H9 (cell line): ENCODE measurements around the gene CHIC1. TPM values are rescaled to one million over a fixed set of nuclear protein-coding genes. Genes with fewer than 3 reads are reported as not detected.
"Not testable (repeated sequence)": the region's sequence is repeated elsewhere in the genome, so short reads cannot be mapped to it uniquely, and the experiment has no call there.

Experiments used
- DNase-seq: peaks from one replicate; pipeline ENCODE4 v3.0.0-alpha.2; 2017
- H2AFZ ChIP-seq: one replicate; pipeline ENCODE4 v1.6.1; 2013; ENCODE audit warnings: mild to moderate bottlenecking, low read length, control low read depth, moderate library complexity
- H2AK5ac ChIP-seq: 2 replicates; pipeline ENCODE4 v1.6.1; 2013; ENCODE audit warnings: low read length, control low read depth, mixed read lengths; ENCODE audit not compliant: insufficient read length
- H2BK120ac ChIP-seq: one replicate; pipeline ENCODE4 v1.6.1; 2013; ENCODE audit warnings: low read depth, mild to moderate bottlenecking, low read length, control low read depth, inconsistent platforms; ENCODE audit not compliant: poor library complexity, severe bottlenecking
- H2BK12ac ChIP-seq: 2 replicates; pipeline ENCODE4 v1.6.1; 2013; ENCODE audit warnings: low read length, control low read depth, mixed read lengths, low read depth; ENCODE audit not compliant: insufficient read length
- H2BK15ac ChIP-seq: 2 replicates; pipeline ENCODE4 v1.6.1; 2013; ENCODE audit warnings: low read depth, low read length, control low read depth
- H2BK20ac ChIP-seq: one replicate; pipeline ENCODE4 v1.6.1; 2013; ENCODE audit warnings: low read depth, mild to moderate bottlenecking, low read length, control low read depth, inconsistent platforms; ENCODE audit not compliant: poor library complexity, severe bottlenecking
- H2BK5ac ChIP-seq: 2 replicates; pipeline ENCODE4 v1.6.1; 2013; ENCODE audit warnings: low read length, control low read depth, mixed read lengths; ENCODE audit not compliant: insufficient read length
- H3K14ac ChIP-seq: 2 replicates; pipeline ENCODE4 v1.6.1; 2013; ENCODE audit warnings: low read length, control low read depth; ENCODE audit not compliant: insufficient read depth
- H3K18ac ChIP-seq: 2 replicates; pipeline ENCODE4 v1.6.1; 2013; ENCODE audit warnings: low read depth, mild to moderate bottlenecking, mixed read lengths, low read length, control low read depth; ENCODE audit not compliant: insufficient read length
- H3K23ac ChIP-seq: 2 replicates; pipeline ENCODE4 v1.6.1; 2013; ENCODE audit warnings: low read length, control low read depth, mixed read lengths, low read depth; ENCODE audit not compliant: insufficient read length
- H3K23me2 ChIP-seq: 2 replicates; pipeline ENCODE4 v1.6.1; 2013; ENCODE audit warnings: low read depth, mild to moderate bottlenecking, mixed read lengths, low read length, control low read depth; ENCODE audit not compliant: insufficient read length, poor library complexity, severe bottlenecking
- H3K27ac ChIP-seq: 2 replicates; pipeline ENCODE4 v1.5.1; 2013; ENCODE audit warnings: low read length, control low read depth, mixed read lengths, low read depth; ENCODE audit not compliant: insufficient read length
- H3K27me3 ChIP-seq: 2 replicates; pipeline ENCODE4 v1.6.1; 2013; ENCODE audit warnings: low read length, control low read depth, inconsistent platforms; ENCODE audit not compliant: insufficient read depth
- H3K4ac ChIP-seq: 2 replicates; pipeline ENCODE4 v1.6.1; 2013; ENCODE audit warnings: low read depth, mild to moderate bottlenecking, control low read depth, inconsistent platforms, low read length, moderate library complexity
- H3K4me1 ChIP-seq: 2 replicates; pipeline ENCODE4 v1.6.1; 2013; ENCODE audit warnings: low read length, control low read depth, inconsistent platforms; ENCODE audit not compliant: insufficient read depth
- H3K4me2 ChIP-seq: 2 replicates; pipeline ENCODE4 v1.6.1; 2013; ENCODE audit warnings: low read length, control low read depth, mixed read lengths; ENCODE audit not compliant: insufficient read length, insufficient read depth
- H3K56ac ChIP-seq: 2 replicates; pipeline ENCODE4 v1.6.1; 2013; ENCODE audit warnings: low read depth, mild to moderate bottlenecking, mixed read lengths, low read length, control low read depth; ENCODE audit not compliant: insufficient read length
- H3K79me1 ChIP-seq: 2 replicates; pipeline ENCODE4 v1.6.1; 2013; ENCODE audit warnings: low read depth, mild to moderate bottlenecking, moderate library complexity, low read length, control low read depth, inconsistent platforms; ENCODE audit not compliant: insufficient read depth, poor library complexity, severe bottlenecking
- H3K79me2 ChIP-seq: 2 replicates; pipeline ENCODE4 v1.6.1; 2013; ENCODE audit warnings: low read length, control low read depth, inconsistent platforms; ENCODE audit not compliant: insufficient read depth
- H3K9ac ChIP-seq: 2 replicates; pipeline ENCODE4 v1.6.1; 2013; ENCODE audit warnings: low read length, control low read depth, mixed read lengths; ENCODE audit not compliant: insufficient read length; ENCODE audit errors: extremely low read depth
- H3K9me3 ChIP-seq: one replicate; pipeline ENCODE4 v1.6.1; 2013; ENCODE audit warnings: low read depth, low read length, inconsistent platforms; ENCODE audit not compliant: control insufficient read depth
- H3T11ph ChIP-seq: one replicate; pipeline ENCODE4 v1.6.1; 2013; ENCODE audit warnings: mild to moderate bottlenecking, low read length, control low read depth, inconsistent platforms
- H4K20me1 ChIP-seq: one replicate; pipeline ENCODE4 v1.6.1; 2013; ENCODE audit not compliant: control insufficient read depth, insufficient read length, insufficient read depth
- H4K5ac ChIP-seq: 2 replicates; pipeline ENCODE4 v1.6.1; 2013; ENCODE audit warnings: low read depth, mild to moderate bottlenecking, mixed read lengths, low read length, control low read depth; ENCODE audit not compliant: insufficient read length
- H4K8ac ChIP-seq: replicated peaks from 2 replicates; pipeline ENCODE4 v1.6.1; 2013; ENCODE audit warnings: low read length, control low read depth, mixed read lengths, low read depth; ENCODE audit not compliant: insufficient read length
- H4K91ac ChIP-seq: 2 replicates; pipeline ENCODE4 v1.6.1; 2013; ENCODE audit warnings: low read depth, mild to moderate bottlenecking, moderate library complexity, mixed read lengths, low read length, control low read depth; ENCODE audit not compliant: insufficient read length
- H3K27ac Mint-ChIP-seq, 3 experiments: 2 replicates in 2 of 3; 3 replicates in 1 of 3; pipeline ENCODE4 v1.8.0; 2020 to 2021; ENCODE audit warnings: mixed read lengths in 3 of 3, mild to moderate bottlenecking in 1 of 3, moderate library complexity in 1 of 3
- H3K27me3 Mint-ChIP-seq: 2 replicates; pipeline ENCODE4 v1.8.0; 2021; ENCODE audit warnings: low read depth, mild to moderate bottlenecking, moderate library complexity, mixed read lengths
- H3K36me3 Mint-ChIP-seq, 3 experiments: 2 replicates in 2 of 3; 3 replicates in 1 of 3; pipeline ENCODE4 v1.8.0; 2020 to 2021; ENCODE audit warnings: low read depth in 3 of 3, mixed read lengths in 3 of 3; ENCODE audit not compliant: insufficient read depth in 1 of 3
- H3K4me1 Mint-ChIP-seq, 2 experiments: 2 replicates each; pipeline ENCODE4 v1.8.0; 2020; ENCODE audit warnings: mixed read lengths in 2 of 2
- H3K4me3 Mint-ChIP-seq, 2 experiments: 2 replicates in 1 of 2; 3 replicates in 1 of 2; pipeline ENCODE4 v1.8.0; 2020 to 2021; ENCODE audit warnings: mild to moderate bottlenecking in 2 of 2, mixed read lengths in 2 of 2, moderate library complexity in 1 of 2
- H3K9me3 Mint-ChIP-seq, 2 experiments: 2 replicates in 1 of 2; 3 replicates in 1 of 2; pipeline ENCODE4 v1.8.0; 2020; ENCODE audit warnings: mild to moderate bottlenecking in 2 of 2, mixed read lengths in 2 of 2, moderate library complexity in 1 of 2
- WGBS: extraction: QIAGEN DNeasy Blood & Tissue Kit; methylation state at CpG from one replicate; pipeline ENCODE4 v1.1.7; 2013; ENCODE audit warnings: missing lambda C conversion rate, low lambda C conversion rate, mixed read lengths; ENCODE audit not compliant: insufficient read length; ENCODE audit errors: extremely low coverage; 5-methylcytosine and 5-hydroxymethylcytosine counted together
- total RNA-seq: library from RNA; stranded (reverse); gene quantifications from 2 replicates; pipeline ENCODE4 v1.2.1, GENCODE V29; 2021
- TF ChIP-seq, protein P1 (sequence below): fragments of 200-600 bp; sonication (generic); conservative IDR thresholded peaks from 3 replicates; pipeline ENCODE4 v1.8.0; 2021; ENCODE audit warnings: antibody characterized with exemption, mild to moderate bottlenecking

The CHIC1 gene
- total RNA-seq, 1 experiment from 2014 or later: 17.2 TPM

DNA sequence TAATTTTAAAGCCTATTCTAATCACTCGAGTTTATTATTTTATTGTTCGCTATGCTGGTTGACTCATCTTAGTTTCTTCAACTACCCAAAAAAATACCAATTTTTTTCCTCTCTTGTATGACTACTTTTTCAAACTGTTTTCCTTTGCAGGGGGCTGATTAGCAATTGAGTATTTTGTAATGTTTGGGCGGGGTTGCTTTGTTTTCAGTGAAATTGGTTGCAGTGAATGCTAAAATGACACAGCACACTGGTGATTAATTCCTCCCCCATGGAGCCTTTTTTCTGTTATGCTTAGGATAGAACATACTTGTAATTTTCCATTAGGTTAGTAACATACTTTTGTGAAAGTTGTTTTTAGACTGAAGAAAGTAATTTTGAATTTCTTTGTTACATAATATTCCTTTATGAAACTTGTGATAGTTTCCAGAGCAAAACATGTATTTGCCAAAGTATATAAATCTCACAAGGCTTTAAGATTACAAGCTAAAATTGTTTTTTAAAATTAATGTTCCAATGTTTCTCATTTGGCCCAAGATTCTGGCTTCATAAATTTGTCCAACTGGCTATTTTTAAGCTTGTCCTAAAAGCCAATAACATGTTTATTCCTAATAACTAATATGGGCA is 120.4 kb downstream of the CHIC1 start:
- no peak overlapping the region for H4K91ac ChIP-seq
- H2BK15ac ChIP-seq: no peak overlapping the region
- H2BK12ac ChIP-seq: no peak overlapping the region
- TF ChIP-seq, protein P1, sequence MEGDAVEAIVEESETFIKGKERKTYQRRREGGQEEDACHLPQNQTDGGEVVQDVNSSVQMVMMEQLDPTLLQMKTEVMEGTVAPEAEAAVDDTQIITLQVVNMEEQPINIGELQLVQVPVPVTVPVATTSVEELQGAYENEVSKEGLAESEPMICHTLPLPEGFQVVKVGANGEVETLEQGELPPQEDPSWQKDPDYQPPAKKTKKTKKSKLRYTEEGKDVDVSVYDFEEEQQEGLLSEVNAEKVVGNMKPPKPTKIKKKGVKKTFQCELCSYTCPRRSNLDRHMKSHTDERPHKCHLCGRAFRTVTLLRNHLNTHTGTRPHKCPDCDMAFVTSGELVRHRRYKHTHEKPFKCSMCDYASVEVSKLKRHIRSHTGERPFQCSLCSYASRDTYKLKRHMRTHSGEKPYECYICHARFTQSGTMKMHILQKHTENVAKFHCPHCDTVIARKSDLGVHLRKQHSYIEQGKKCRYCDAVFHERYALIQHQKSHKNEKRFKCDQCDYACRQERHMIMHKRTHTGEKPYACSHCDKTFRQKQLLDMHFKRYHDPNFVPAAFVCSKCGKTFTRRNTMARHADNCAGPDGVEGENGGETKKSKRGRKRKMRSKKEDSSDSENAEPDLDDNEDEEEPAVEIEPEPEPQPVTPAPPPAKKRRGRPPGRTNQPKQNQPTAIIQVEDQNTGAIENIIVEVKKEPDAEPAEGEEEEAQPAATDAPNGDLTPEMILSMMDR: no peak
- Mint-ChIP-seq H3K36me3 (peaks cover 23 to 32% (median 25%) of the 10 kb centered on the region in 3 experiments), H3K27me3 (no peaks in the 10 kb centered on the region), H3K4me3 (no peak overlapping the region; a peak in 1 of 5 replicates), H3K4me1 (peaks cover 28 to 47% of the 10 kb centered on the region in 2 experiments), H3K9me3 (peaks cover 14 to 22% of the 10 kb centered on the region in 2 experiments), H3K27ac (peak overlapping the region in 2 of 3 experiments; percentile 58 to 91; a peak in 4 of 7 replicates)
- no peak overlapping the region for H3K23ac ChIP-seq
- no peak overlapping the region for H3K4me2 ChIP-seq
- no CpG with 5 or more reads among the region's 3 CpGs for WGBS
- no peak overlapping the region for H3K56ac ChIP-seq
- H3K9me3 ChIP-seq: peaks cover under 1% of the 10 kb centered on the region
- no peak overlapping the region for H2BK5ac ChIP-seq
- H3K9ac ChIP-seq: no peak overlapping the region
- H2AFZ ChIP-seq: no peak overlapping the region
- no peaks in the 10 kb centered on the region for H3K23me2 ChIP-seq
- no peak for DNase-seq
- no peaks in the 10 kb centered on the region for H3K79me2 ChIP-seq
- H3T11ph ChIP-seq: no peak overlapping the region
- no peak overlapping the region for H2BK20ac ChIP-seq
- H3K18ac ChIP-seq: no peak overlapping the region
- no peaks in the 10 kb centered on the region; the same call in 1 of the 2 replicates for H3K4me1 ChIP-seq
- no peaks in the 10 kb centered on the region for H3K79me1 ChIP-seq
- no peak overlapping the region for H2AK5ac ChIP-seq
- no peaks in the 10 kb centered on the region for H3K27me3 ChIP-seq
- no peak overlapping the region for H4K8ac ChIP-seq
- H2BK120ac ChIP-seq: no peak overlapping the region
- no peaks in the 10 kb centered on the region for H4K20me1 ChIP-seq
- no peak overlapping the region for H3K14ac ChIP-seq
- no peak overlapping the region for H4K5ac ChIP-seq
- H3K4ac ChIP-seq: no peak overlapping the region
- H3K27ac ChIP-seq: no peak overlapping the region

GRCh38 chrX:73707014-73707413 is 144.0 kb downstream of the CHIC1 start:
- H3K27me3 ChIP-seq, H3K79me2 ChIP-seq, H2BK12ac ChIP-seq, H3K23ac ChIP-seq, H3K27ac ChIP-seq, H3K4ac ChIP-seq, H3K9ac ChIP-seq, H2BK120ac ChIP-seq, H3T11ph ChIP-seq, H4K8ac ChIP-seq, H3K4me2 ChIP-seq, H4K5ac ChIP-seq, H3K9me3 ChIP-seq, H3K79me1 ChIP-seq, H4K91ac ChIP-seq, H3K56ac ChIP-seq, H3K23me2 ChIP-seq, H3K4me3 Mint-ChIP-seq, H3K27ac Mint-ChIP-seq, H2AK5ac ChIP-seq, DNase-seq, H2AFZ ChIP-seq, H2BK5ac ChIP-seq, H2BK20ac ChIP-seq, H3K4me1 ChIP-seq, H3K14ac ChIP-seq, H3K18ac ChIP-seq, H4K20me1 ChIP-seq, H2BK15ac ChIP-seq: not testable (repeated sequence)
- WGBS: no CpG with 5 or more reads among the region's 1 CpG
- Mint-ChIP-seq H3K36me3 (peaks cover 41 to 61% (median 58%) of the 10 kb centered on the region in 3 experiments), H3K27me3 (peaks cover 10% of the 10 kb centered on the region), H3K4me1 (peaks cover 19 to 26% of the 10 kb centered on the region in 2 experiments), H3K9me3 (peaks cover 56 to 59% of the 10 kb centered on the region in 2 experiments)
